Activated CD4-positive, alpha-beta T cell treated with anti-CD3 and anti-CD28 coated beads, Interleukin-2, amount 50 U/mL, for 48 hours (primary cell): ENCODE data around the gene BMPR1B.
"Not testable (repeated sequence)": the region's sequence is repeated elsewhere in the genome, so short reads cannot be mapped to it uniquely, and the experiment has no call there.

ENCODE experiments used
- DNase-seq, 2 experiments: peaks; one replicate each; pipeline ENCODE4 v3.0.0-alpha.2; 2020

BMPR1B gene

GRCh38 chr4:95095348-95095974 is 337.7 kb downstream of the BMPR1B start:
- no peak for DNase-seq

GRCh38 chr4:95102162-95102790 is 344.5 kb downstream of the BMPR1B start:
- DNase-seq = no peak

DNA sequence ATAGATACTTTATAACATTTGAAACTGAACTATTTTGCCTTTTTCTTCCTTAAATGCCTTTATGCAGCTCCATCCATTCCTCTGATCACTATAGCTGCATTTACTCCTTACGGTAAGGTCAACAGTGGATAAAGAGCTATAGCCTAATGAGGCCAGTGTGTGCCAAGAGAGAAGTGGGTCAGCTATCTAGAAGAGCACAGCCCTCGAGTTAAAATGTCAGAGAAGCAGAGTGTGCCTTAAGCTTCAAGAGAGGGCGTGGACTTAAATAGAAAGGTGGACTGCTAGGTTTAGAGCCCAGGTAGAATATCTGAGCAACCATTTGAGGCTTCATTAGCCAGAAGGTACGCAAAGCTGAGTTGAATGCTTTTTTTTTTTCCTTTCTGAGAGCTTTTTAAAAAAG is 347.4 kb downstream of the BMPR1B start:
- DNase-seq = no peak

DNA sequence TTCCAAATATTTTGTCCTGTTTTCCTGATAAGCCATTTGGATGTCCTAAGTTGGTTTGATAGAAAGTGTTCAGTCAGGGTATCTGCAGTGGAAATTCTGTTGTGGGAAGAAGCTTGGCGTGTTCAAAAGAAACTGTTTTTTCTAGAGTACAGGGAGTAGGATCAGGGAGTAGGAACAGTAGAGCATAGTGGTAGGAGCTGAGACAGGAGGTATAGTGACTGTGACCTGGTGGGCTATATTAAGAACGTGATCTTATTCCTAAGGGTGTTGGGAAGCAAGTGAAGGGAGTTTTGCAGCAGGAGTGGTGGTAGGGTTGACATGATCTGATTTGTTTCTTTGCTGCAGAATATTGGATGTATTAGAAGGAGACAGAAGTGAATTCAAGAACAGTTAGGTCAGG is 348.2 kb downstream of the BMPR1B start:
- no peak for DNase-seq

DNA sequence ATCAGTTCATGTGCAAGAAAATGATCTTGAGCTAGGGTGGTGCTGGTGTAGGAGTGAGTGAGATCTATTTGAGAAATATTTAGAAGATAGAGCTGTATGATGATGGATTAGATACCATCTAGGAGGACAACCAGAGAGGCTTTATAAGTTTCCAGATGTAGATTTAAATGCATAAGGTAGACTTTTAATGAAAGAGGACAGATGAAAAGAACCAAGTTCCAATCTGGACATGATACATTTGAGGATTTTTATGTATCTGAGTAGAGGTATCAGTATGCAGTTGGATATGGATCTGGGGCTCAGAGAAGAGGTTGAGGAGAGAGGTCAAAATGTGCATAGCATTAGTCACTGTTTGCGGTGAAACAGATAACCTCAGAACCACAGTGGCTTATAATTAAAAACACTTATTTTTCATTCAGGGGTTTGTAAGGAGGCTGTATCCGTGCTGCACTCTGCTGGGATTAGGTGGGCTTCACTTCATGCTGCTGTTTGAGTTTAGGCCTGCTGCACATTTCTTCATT is 348.7 kb downstream of the BMPR1B start:
- no peak for DNase-seq

GRCh38 chr4:95107004-95107403 is 349.2 kb downstream of the BMPR1B start:
- DNase-seq = no peak

DNA sequence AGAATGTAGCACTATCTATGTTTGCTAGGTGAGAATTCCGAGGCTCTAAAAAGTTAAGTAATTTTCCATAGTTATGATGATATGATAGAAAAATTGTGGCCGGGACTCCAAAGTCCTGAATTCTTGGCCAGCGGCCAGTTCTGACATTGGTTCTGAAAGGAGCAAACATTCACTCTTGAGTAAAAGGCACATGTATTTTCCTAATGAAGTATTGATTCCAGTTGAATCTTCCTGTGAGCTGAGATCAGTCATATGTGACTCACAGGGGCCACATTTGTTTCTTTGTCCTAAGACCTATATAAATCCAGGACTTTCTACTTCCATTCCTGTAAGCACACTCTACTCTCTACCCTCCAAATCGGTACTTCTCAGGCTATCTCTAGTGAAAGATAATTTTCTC is 349.9 kb downstream of the BMPR1B start:
- DNase-seq = no peak

DNA sequence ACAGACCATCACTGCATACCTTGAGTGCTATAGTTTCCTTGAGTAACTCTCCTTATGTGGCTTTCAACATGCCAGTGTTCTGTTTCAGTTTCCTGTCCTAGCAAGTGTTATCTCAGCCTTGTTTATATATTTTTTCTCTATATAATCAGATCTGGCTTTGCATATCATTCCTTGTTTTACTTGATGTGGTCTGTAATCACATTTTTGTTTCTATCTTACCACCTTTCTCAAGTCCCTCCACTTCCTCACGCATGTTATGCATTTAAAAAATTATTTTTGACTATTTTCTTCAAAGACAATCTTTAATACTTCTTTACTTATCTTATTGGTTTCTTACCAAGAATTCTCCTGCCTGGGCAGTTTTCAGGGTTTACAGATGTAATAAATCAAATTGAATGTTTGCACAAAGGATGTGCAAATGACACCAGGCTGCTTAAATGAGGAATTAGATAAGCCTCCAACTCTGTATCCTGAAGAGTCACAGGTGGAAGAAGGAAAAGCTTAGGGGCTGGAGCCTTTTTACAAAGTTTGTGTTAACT is 351.2 kb downstream of the BMPR1B start:
- DNase-seq = no peak

- DNase-seq = no peak
Observed at GRCh38 chr4:95114521-95114920, 356.8 kb downstream of the BMPR1B start.

DNA sequence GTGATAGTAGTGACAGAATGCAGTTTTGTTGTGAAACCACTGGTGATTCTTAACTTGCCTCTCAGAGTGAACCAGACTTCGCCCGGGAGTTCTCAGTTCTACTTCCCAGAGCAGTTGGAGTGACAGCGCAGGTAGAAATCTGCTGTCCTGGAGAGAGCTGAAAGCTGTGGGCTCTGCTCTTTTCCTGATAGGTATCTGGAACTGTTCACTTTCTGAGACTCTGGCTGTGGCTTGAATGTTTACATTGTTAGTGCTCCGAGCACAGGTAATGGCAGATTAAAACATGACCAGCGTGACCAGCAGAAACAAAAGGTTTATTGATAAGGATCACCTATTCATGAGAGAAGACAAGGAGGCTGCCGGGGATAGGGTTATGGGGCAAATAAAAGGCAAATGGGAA is 360.7 kb downstream of the BMPR1B start:
- no peak for DNase-seq

- no peak for DNase-seq
Observed at GRCh38 chr4:95120456-95120855, 362.7 kb downstream of the BMPR1B start.

GRCh38 chr4:95122001-95122400 is 364.2 kb downstream of the BMPR1B start:
- DNase-seq = no peak

- DNase-seq = no peak
Observed at GRCh38 chr4:95124906-95125504, 367.2 kb downstream of the BMPR1B start.

- DNase-seq = no peak
Observed at GRCh38 chr4:95129031-95129430, 371.3 kb downstream of the BMPR1B start.

- no peak for DNase-seq
Observed at GRCh38 chr4:95129821-95130311, 372.1 kb downstream of the BMPR1B start.

DNA sequence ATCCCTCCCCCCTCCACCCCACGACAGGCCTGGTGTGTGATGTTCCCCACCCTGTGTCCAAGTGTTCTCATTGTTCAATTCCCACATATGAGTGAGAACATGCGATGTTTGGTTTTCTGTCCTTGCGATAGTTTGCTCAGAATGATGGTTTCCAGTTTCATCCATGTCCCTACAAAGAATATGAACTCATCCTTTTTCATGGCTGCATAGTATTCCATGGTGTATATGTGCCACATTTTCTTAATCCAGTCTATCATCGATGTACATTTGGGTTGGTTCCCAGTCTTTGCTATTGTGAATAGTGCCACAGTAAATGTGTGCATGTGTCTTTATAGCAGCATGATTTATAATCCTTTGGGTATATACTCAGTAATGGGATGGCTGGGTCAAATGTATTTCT is 376.3 kb downstream of the BMPR1B start:
- not testable (repeated sequence) for DNase-seq

DNA sequence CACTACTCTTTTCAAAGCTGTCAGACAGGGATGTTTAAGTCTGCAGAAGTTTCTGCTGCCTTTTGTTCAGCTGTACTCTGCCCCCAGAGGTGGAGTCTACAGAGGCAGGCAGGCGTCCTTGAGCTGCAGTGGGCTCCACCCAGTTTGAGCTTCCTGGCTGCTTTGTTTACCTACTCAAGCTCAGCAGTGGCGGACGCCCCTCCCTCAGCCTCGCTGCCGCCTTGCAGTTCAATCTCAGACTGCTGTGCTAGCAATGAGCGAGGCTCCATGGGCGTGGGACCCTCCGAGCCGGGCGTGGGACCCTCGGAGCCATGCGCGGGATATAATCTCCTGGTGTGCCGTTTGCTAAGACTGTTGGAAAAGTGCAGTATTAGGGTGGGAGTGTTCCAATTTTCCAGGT is 381.7 kb downstream of the BMPR1B start:
- not testable (repeated sequence) for DNase-seq

GRCh38 chr4:95141361-95141760 is 383.6 kb downstream of the BMPR1B start:
- no peak for DNase-seq

DNA sequence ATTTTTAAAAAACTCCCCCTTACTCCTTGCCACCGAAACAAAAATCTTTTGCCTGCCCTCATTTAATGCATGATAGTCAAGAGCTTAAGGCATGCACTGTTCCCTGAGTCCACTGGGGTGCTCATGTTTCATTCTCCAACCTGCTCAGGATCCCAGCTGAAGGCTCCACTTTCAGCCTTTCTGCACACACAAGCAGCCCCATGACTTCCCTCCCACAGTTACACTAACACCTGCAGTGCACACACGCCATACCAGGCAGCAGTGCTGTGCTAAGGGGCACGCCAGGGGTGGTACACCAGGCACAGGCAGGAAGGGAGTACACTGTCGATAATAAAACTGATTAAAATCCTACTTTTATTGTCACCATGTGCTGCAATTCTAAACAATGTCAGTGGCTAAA is 385.2 kb downstream of the BMPR1B start:
- DNase-seq = no peak

GRCh38 chr4:95151255-95151654 is 393.5 kb downstream of the BMPR1B start:
- DNase-seq = no peak

- no peak for DNase-seq
Observed at GRCh38 chr4:95153182-95153581, 395.4 kb downstream of the BMPR1B start.

- no peak for DNase-seq
Observed at GRCh38 chr4:95155759-95156451, 398.1 kb downstream of the BMPR1B start.

DNA sequence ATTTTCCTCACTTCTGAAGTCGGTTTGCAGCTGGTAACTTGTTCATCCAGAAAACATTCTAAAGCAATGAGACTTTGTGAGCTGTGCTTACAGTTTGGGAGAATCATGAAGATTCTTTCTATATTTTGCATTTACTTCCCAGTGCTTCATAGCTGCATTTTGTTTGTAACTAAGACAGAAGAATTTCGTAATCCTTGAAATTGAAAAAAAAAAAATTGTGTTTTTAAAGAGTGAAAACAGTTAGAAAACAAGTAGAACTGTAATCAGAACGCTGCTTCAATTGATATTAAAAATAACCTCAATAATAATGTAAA is 398.7 kb downstream of the BMPR1B start:
- no peak for DNase-seq
